GM21619 (cell line): ENCODE measurements around the gene EEF1AKMT2.

Source experiments
- ATAC-seq: cut with Tn5 transposase; IDR thresholded peaks from one replicate; pipeline ENCODE4 v1.9.1; 2021; ENCODE audit not compliant: unreplicated experiment

EEF1AKMT2 gene

GRCh38 chr10:124723826-124724225, 67.9 kb downstream of the EEF1AKMT2 start:
- no peak for ATAC-seq

- peak; percentile 72 for ATAC-seq
Measured at GRCh38 chr10:124722798-124723783, 68.6 kb downstream of the EEF1AKMT2 start.

DNA sequence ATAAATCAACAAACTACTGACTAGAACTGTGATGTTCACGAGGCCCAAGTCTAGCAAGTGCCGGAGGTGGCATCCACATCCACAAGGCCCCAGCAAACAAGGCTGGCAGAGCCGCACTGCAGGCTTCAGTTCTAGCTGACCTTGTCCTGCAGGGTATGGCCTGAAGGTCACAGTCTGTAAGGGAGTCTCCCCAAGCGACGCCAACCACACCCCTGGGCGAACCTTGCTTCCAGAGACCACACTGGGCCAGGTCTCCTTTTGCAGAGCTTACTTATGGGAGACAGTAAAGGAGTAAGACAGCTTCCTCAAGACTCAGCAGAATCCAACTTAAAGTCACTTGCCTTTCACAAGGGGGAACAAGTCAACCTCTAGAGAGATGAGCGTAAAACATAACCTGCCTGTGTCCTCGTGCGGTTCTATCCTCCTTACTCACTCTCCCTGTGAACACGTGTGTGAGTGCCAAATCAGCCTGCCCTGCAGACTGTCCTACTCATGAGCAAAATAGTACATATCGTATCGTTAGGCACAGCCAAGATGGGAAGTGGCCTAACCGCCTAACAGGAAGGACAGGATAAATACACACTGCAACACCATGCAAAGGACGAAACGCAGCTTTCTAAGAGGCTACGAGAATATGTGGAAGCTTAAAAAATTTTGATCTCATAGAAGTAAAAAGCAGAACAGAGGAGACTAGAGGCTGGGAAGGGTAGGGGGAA, 70.2 kb downstream of the EEF1AKMT2 start:
- ATAC-seq: no peak

- peak; percentile 33 for ATAC-seq
Measured at GRCh38 chr10:124719213-124719851, 72.4 kb downstream of the EEF1AKMT2 start.

GRCh38 chr10:124717911-124718741, 73.6 kb downstream of the EEF1AKMT2 start:
- peak; percentile 55 for ATAC-seq

DNA sequence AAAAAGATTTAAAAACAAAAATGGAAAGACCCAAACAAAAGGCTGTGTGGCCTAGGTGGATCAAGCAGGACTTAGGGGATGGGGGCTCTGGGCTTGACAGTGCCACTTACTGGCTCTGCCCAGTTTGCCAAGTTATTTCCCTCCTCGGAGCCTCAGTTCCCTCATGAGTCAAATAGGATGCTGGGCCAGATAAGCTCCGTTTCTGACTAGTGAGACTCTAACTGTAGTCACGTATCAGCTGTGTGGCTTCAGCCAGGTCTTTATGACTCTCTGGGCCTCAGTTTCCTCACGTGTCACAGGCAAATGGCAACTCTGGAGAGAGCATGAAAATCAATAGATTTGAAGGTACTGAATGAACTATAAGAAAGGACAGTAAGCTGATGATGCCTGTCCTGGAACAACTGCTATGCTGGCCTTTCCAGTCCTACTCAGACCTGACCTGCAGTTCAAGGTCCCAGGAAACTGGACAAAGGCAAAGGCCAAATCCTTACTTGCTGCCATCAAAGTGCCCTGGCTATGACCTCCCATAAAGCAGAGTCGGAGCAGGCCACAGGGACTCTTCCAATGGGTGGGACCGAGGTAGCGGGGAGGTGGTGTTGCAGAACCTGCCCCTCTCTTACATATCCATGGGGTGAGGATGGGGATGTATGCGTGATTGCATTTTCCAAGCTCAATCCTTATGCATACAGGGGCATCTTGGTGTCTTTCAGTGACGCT, 74.5 kb downstream of the EEF1AKMT2 start:
- no peak for ATAC-seq

DNA sequence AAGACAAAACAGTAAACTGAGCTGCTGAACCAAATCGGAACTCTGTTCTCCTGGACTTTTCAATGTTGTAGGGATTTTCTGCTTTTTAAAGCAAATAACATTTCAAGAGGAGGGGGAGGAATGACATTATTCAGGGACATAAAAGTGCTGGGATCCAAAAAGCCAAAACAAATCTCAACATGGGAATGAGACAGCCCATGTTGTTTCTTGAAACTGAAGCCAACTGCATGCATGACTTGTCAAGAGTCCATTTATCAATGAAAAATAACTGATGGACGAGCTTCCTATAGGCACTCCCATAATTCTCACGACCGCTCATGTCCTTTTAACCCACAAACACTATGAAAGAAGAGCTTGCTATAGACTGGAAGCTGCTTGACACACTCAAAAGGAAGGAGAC, 75.3 kb downstream of the EEF1AKMT2 start:
- no peak for ATAC-seq

GRCh38 chr10:124715439-124715838, 76.2 kb downstream of the EEF1AKMT2 start:
- ATAC-seq: no peak

DNA sequence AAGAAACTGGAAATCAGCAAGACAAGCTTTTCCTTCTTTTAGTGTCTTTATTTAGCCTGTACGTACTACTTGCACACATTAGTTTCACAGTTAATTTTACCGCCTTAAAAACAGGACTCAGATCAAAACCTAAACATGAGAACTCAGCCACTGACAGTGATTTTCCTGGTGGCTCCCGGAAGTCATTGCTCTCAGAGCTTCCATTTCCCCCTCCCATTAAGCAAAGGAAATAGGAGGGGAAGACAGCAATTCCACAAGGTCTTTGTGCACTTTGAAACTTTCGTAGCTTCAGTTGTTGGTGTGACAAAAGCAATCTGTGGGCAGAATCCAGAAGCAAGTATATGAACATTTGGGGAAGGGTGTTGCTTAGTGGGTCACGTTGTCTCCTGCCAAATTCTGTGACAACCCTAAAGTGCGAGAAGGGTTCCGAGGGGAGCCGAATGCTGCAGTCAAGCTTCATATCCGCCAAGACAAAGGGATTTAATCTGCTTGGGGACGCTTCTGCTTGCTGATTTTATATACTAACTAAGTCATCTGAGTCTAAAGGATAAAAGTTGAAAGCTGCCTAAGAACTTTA, 77.9 kb downstream of the EEF1AKMT2 start:
- ATAC-seq: no peak

DNA sequence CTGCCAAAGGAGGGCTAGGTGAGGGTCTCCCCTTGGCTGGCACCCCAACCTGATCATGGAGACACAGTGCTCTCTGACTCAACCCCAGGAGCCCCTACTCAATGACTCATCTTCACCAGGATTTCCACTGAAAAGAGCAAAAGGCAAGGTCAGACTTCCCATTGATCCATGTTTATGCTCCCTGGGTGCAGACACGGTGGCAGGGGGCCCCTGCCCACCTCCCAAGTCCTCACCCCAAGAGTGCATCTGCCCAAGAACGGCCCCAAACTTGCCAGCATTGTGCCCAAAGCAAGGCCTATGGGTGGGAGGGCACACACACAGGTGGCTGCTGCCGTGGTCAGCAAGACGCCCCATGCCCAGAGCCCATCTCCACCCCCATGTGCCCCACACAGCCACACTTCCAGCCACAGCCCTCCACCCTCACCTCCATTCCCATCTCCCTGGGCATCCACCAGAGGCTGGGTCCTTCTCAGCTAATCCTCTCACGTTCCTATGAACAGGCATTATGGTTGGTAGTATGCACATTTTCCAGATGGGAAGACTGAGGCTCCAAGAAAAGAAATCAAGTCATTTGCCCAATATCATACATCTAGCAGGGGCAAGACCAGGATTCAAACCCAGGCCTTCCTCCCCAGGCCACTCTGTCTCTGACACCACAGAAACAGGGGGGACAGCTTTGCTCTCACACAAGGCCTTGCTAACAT, 78.8 kb downstream of the EEF1AKMT2 start:
- no peak for ATAC-seq

DNA sequence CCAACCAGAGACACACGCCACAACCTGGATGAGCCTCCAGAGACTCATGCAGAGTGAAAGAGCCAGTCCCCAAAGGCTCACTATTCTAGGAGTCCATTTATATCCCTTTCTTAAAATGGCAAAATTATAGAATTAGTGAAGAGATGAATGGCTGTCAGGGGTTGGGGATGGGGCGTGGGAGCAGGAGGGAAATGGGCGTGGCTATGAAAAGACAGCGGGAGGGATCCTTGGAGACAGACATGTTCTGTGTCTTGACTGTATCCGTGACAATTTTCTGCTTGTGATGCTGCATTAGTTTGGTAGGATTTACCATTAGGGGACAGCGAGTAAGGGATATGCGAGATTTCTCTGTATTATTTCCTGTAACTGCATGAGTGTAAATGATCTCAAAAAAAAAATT, 80.5 kb downstream of the EEF1AKMT2 start:
- ATAC-seq: no peak

DNA sequence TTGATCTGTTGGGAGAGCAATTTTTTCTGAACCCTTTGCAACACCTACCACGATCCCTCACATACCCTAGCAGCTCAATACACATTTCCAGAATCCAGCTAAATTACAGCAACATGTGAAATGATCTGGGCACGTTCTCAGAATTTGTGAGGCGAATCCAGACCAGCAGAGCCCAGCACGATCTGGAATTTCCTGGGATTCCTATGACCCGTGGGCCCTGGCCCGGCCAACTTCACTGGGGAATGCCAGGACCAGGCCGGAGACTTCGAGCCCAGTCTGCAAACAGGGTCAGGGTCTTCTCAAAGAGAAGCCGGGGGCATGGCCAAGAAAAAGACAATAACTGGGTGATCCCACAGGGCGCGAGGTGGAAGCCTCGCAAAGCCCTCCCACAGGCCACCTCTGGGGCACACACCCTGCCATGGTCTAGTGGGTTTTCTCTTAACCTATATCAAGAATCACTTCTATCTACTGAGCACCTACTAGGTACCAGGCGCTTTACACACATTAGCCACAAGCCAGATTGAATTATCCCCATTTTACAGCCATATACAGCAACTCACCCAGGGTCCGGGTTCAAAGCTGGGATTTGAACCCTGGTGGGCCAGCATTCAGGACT, 81.3 kb downstream of the EEF1AKMT2 start:
- ATAC-seq: no peak

DNA sequence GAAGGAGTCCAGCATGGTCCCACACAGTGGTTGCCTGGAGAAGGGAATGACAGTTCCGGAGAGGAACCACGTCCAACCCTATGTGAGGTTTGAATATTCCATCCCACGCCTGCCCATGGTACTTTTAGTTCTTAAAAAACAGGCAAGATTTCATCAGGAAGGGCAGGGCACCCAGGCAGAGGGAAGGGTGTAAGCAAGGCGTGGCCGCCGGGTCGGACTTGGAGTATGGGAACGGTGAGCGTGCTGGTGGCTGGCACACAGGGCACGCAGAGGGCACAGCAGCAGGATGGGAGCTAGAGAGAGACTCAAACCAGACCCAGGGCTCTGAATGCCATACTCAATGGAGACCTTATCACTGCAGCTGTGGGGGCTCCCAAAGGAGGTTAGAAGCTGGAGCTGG, 81.8 kb downstream of the EEF1AKMT2 start:
- ATAC-seq: no peak

DNA sequence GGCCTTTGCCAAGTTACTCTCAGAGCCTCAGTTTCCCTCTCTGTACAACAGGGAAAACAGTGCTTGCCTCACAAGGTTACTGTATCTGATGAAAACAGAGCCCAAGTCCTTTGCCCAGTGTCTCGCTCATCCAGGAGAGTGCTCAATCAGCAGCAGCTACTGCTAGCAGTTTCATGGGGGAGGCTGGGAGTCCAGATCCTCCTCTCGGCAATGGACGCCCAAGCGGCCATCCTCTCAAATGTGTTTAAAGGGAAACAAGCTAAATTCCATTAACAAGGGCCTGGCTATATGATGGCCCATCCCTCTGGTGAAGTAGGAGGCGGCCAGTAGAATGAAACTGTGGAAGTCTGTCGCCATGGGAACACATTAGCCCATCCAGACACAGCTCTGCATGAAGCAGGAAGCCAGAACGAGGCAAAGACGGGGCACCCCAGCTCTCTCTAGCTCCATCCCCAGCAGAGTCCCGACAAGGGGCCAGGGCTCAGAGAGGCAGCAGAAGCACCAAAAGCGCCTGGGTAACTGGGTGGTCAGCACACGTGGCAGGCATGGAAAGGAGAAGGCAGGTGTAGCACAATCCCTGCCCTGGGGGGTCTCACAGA, 82.7 kb downstream of the EEF1AKMT2 start:
- ATAC-seq: no peak

DNA sequence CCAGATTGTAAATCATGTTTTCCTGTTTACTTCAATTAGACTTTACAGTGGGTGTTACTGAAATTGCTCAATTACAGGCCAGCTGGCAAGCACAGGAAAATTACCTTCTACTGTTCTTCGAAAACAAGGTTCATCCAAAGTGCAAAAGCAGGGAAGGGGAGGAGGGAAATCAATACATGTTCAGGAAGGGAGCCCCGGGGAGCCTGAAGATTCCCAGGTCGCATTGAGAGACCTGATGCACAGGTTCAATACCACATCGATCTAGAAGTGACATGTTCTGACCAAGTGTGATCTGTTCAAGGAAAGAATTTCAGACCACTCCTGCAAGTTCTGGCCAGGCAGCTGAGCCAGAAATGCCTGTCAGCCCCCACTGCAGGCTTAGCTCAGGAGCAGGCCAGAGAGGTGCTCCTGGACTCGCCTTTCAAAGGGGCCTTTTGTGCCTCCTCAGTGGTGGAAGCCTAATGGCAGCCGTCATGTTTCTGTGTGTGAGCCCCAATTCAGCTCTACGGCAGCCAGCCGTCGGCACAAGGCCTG, 83.4 kb downstream of the EEF1AKMT2 start:
- no peak for ATAC-seq
